GM19351 (cell line): ENCODE data around the gene FNDC11.
"Not testable (repeated sequence)": the region's sequence is repeated elsewhere in the genome, so short reads cannot be mapped to it uniquely, and the experiment has no call there.

Source experiments
- ATAC-seq: cut with Tn5 transposase; IDR thresholded peaks from one replicate; pipeline ENCODE4 v1.9.1; 2021; ENCODE audit warnings: mild to moderate bottlenecking, moderate library complexity; ENCODE audit not compliant: unreplicated experiment

The FNDC11 gene

DNA sequence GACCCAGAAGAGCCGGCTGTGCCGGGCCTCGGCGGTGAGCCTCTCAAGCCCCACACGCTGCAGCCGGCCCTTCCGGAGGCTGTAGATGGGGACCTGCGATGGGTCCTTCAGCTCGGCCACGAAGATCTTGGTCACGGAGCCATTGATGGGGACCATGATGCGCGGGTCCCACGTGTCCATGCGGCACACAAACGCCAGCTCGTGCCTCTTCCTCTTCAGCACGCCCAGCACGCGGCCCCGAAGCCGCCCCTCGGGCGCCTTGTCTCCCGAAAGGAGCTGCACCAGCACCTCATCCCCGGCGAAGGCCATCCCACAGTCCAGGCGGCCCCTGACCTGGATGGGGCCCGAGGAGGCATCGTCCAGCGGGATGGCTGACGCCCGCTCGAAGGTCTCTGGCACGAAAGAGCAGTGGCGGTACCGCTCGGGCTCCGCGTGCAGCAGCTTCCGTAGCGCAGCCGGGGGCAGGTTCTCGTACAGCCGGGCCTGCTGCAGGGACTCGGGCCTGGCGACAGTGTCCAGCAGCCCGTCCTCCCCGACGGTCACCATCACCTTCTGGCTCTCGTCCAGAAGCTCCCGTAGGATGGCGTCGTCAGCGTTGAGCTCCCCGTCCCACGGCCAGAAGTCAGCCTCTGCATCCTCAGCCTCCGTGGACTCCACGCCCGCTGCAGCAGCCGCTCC, 11.2 kb downstream of the FNDC11 start:
- no peak for ATAC-seq

DNA sequence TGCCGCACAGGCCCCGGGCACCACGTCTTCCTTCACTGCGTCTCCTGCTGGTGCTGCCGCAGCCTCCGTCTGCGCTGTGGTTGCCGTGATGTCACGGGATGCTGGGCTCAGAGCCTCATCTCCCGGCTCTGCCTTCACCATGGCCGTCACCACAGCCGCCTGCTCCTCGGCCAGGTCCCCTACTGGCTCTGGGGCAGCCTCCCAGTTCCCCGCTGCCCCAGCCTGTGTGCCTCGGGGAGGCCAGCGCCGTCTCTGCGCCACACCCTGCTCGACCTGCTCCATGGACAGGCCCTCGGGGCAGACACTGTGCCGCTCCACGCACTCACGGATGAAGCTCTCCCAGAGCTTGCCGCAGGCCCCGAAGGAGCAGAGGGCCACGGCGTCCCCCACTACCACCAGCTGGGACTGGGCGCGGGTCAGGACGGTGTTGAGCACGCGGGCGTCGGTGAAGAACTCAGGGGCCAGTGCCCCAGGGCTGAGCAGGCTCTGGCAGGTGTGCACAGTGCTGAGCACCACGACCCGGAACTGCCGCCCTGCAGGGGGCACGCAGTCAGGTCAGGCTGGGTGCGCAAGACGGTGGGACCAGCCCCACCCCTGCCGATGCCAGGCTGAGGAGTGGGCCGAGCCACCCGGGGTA, 11.9 kb downstream of the FNDC11 start:
- no peak for ATAC-seq

DNA sequence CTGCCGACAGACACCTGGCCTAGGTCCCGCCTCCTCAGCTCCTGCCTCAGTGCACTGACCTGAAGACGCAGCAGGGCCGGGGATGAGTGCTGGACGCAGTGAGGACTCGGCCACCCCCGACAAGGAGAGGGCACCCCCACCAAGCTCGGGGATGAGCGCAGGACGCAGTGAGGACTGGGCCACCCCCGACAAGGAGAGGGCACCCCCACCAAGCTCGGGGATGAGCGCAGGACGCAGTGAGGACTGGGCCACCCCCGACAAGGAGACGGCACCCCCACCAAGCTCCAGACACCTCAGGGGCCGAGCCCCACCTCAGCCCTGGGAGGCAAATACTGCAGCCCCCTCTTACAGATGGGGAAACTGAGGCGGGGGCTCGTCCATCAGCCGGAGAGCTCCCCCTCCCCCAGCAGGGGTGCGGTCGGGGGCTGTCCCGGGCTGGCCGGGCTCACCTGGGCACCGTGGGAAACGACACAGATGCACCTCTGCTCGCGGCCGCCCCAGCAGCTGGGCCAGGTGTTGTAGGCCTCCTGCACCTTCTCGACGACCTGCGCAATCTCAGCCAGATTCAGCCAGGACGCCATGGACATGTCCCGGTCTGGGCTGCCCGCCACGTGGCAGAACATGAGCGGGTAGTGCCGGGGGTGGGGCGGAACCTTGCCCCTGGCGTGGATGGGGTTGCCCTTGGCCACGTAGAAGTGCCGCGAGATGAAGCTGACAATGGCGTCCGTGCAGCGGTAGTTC, 12.6 kb downstream of the FNDC11 start:
- ATAC-seq, result no peak

DNA sequence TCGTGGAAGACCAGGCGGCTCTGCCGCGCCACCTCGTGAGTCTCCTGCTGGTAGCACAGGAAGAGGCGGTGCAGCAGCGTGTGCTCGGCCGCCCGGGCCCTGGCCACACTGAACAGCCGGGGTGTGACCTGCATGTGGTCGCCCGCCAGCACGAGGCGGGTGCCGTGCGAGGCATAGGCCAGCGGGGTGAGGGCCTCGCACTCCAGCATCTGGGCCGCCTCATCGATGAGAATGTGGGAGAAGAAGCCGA, 13.1 kb downstream of the FNDC11 start:
- peak; percentile 2 for ATAC-seq

DNA sequence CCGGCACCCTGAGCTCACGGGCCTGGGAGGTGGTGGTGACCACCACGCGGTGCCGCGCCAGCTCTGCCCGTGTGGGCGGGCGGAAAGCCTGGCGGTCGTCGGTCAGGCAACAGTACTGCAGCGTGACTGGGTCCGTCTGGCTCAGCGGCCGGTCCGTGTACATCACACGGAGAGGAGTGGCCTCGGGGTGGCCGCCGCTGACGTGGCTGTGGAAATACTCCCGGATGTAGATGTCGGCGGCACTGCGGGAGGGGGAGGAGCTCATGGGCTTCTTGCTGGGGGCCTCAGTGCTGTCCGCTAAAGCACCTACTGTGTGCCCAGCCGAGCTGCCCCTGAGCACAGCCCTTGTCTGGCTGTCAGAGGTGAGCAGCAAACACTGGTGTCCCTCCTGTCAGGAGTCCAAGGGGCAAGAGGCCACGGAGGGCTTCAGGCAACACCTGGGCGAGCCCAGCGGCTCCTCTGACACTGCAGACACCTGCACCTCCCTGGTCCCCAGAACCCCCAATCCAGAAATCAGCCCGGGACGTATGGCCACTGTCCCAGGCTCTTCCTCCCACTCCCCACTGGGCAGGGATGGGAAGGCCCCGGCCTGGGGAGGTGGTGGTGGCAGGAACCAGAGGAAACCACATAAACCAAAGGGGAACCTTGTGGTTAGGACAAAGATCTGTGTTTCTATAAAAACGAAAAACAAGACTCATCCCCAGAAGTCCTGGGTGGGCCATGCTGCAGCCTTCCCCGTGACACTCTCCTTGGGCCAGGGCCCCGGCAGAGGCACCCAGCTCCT, 13.6 kb downstream of the FNDC11 start:
- peak; percentile 63 for ATAC-seq

DNA sequence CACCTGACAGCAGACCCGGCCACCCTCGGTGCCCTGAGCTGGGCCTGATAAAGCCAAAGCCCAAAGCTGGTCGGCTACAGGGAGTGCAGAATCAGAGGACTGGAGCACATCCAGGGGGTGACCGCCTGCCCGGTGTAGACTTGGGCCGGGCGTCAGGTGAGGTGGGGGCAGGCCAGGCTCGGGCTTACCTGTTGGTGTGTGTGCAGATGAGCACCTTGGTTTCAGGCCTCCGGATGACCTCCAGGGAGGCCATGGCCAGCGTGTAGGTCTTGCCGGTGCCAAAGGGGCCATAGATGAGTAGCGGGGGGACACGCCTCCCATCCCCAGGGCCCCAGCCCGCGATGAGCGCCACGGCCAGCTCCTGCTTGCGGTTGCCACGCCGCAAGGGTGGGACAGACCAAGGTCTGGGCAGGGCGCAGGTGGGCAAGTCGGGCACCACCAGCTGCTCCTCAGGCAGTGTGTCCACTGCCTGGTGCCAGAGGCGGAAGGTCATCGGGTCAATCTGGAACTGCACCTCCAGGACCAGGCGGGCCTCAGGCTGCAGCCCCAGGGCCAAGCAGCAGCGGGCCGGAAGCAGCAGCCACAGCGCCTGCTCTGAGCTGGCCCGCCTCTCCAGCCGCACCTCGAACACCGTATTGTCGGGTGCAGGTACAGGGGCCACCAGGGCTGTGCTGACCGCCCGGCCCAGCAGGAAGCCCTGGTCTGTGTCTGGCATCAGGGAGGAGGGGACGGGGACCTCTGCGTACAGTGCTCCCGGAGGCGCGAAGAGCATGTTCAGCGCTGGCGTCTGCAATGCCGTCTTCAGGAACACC, 14.4 kb downstream of the FNDC11 start:
- ATAC-seq, result no peak

DNA sequence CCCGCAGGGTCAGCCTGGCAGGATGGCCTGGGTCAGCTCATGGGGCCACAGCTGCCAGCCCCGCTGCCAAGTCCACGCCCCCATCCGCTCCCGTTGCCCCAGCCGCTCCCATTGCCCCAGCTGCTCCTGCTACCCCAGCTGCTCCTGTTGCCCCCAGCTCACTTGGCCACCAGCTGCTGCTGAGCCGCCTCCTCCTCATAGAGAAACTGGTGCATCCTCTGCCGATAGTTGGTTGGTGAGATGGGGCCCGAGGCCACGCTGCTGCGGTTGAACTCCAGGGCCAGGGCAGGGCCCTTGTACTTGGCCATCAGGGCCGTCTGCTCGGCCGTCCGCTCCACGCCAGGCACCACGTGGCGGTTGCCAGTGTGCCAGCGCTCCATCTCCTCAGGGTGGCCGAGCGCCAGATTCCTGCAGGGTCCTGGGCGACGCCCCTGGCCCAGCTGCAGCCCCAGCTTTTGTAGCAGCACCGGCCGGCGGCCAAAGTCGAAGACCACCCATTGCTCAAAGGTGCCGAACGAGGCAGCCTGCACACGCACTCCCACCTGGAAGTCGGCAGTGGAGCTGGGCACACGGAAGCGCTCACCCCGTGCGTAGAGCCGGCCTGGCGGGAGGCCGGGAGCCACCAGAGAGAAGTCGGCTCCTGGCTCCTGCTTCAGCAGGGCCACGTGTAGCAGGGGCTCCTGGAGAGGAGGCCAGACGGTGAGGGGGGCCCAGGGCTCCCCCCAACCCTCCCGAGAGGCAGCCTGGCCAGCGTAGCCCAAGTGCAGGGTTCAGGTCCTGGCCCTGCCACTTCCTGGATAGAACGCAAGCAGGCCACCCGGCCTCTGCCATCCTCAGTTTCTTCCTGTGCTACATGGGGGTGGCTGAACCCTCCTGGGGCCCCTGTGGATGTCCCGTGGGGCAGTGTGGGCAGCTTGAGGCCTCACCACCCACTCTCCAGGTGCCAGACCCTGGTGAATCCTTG, 15.3 kb downstream of the FNDC11 start:
- no peak for ATAC-seq

DNA sequence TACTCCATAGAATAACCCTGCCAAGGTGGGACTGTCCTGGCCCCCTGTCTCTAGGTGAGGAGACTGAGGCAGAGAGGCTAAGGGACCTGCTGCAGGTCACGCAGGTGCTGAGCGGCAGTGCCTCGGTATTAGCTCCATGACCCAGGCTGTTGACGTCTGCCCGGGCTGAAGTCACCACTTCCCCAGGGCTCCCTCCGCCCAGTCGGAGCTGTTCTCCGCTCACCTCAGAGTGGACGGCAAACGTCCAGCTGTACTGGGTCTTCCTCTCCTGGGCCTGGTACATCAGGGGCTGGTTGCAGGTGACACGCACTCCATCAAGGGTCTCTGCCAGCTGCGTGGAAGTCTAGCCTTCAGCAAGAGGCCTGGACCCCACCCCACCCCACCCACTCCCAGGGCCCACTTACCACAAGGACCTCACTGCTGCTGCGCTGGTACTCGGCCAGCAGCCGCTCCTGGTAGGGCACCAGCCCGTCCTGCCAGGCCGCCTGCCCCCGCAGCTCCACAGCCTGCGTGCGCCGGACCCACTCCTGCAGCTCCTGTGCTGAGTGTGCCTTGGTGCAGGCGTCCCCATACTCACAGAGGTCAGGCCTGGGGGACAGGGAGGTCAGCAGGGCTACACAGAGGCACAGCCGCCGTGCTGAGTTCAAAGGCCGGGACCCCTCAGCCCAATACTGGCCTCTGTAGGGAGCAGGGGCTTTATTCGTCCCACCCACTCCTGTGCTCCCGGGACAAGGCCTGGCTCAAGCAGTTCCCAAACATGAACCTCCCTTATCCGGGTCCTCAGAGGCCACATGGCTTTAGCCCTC, 16.5 kb downstream of the FNDC11 start:
- no peak for ATAC-seq

DNA sequence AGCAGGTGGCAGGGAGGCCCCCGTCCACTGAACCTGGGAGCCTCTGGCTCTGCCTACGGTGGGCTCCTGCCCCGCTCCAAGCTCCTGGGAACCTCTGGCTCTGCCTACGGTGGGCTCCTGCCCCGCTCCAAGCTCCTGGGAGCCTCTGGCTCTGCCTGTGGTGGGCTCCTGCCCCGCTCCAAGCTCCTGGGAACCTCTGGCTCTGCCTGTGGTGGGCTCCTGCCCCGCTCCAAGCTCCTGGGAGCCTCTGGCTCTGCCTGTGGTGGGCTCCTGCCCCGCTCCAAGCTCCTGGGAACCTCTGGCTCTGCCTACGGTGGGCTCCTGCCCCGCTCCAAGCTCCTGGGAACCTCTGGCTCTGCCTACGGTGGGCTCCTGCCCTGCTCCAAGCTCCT, 17.1 kb downstream of the FNDC11 start:
- ATAC-seq, result not testable (repeated sequence)

DNA sequence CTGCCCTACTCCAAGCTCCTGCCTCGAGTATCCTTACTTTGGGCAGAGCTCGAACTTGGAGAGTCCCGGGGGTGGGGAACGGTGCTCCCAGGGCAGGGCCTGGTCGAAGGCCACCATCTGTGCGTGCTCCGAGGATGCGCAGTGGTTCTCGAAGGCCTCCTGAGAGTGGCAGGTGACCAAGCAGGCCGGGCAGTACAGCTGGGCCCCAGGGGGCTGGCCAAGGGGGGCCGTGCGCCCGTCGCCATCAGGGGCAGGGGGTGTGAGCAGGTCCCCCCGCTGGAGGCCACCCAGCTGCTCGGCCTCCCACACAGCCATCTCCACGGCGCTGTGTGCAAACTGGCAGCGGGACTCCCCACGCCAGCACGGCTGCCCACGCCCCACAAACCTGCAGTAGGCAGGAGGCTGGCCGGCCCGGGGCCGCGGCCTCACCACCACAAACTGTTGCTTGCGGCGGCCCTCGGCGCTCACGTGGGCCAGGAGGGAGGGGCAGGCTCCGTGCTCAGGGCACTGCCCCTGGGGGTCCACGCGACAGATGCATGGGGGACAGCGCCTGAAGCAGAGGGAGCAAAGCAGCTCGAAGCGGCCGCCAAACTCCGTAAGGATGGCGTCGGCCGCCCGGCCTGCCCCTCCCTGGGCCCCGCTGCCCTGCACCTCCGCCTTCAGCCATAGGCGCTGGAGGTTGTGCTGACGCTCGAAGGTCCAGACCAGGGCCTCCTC, 18.3 kb downstream of the FNDC11 start:
- no peak for ATAC-seq

DNA sequence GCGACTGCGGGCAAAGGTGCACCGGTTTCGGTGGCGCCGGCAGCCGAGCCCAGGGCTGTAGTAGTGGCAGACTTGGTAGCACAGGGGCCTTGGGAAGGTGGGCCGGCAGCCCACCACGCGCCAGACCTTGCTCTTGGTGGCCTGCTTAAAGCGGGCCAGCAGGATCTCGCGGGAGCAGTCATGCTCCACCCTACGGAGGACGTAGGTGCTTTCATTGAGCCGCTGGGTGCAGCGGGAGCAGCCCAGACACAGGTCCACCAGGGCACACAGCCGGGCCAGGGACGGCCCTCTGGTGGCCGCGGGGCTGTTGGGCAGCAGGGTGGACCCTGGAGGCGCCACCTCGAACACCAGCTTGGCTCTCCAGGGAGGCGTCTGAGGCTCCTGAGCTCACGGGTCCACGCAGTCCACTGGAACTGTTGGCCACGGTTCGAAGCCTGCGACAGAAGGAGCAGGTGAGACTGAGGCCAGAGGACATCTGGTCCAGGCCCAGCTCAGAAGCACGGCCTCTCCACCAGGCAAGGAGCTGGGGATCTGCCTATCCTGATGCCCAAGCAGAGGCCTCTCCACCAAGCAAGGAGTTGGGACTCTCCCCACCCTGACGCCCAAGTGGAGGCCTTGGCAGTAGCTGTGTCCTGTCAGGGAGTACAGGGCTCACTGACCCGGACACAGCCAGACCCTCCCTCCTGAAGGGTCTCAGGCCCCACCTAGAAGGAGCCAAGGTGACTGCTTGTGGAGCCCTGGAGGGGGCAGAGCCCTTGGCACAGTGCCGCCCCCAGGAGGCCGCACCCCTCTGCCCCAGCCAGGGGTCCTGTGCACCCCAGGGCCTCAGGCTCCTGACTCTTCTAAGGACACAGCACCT, 19.1 kb downstream of the FNDC11 start:
- ATAC-seq, result no peak

DNA sequence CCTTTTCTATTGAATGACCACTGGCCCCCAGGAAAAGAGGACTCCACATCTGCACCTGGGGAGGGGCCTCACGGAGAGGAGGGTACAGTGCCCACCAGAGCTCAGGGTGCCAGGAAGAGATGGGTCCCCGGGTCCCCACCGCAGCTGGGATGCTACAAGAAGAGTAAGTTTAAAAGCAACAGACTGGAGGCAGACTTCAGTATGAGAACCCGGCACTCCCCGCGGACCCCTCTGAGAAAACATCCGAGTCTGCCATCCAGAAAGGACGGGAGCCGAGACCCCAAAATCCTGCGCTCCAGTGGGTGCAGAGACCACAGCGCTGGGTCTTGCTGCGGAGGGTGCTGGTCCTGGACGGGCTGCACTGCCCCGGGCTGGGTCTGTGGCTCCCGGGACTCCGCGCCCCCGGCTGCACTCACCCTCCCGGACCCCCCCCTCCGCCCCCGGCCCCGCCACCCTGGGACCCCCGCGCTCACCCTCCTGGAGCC, 19.7 kb downstream of the FNDC11 start:
- no peak for ATAC-seq

DNA sequence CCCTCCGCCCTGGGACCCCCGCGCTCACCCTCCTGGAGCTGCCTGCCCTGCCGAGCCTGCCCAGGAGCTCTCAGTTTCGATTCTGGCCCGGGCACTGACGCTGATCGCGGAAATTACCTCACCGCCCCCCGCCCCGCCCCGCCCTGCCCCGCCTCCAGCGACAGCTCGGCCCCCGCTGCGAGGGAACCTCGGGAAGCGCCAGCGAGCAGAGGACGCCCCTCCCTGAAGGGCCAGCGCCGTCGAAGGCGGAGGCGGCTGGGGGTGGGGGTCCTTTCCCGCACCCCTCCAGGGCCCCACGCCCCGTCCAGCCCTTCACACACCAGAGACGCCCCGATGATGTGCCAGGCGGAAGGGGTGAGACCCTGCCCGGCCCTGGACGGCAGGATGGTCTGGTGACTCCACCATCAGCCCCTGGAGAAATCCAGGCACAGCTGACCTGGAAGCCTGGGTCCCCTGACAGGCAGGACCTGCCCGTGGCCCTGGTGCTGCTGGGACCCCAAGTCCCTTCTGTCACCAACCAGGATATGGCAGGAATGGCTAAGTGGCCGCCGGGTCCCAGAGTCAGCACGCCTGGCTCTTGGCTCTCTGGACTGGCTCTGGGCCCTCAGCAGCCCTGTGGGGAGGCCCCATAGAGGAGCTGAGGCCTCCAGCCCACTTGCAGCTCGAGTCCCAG, 20.3 kb downstream of the FNDC11 start, which contains the start of gene HELZ2:
Gene HELZ2, minus strand, starts transcription at position 84 of the 673 bp plus-strand sequence. CDS start 1,854 bp downstream, outside the sequence.
- no peak for ATAC-seq

DNA sequence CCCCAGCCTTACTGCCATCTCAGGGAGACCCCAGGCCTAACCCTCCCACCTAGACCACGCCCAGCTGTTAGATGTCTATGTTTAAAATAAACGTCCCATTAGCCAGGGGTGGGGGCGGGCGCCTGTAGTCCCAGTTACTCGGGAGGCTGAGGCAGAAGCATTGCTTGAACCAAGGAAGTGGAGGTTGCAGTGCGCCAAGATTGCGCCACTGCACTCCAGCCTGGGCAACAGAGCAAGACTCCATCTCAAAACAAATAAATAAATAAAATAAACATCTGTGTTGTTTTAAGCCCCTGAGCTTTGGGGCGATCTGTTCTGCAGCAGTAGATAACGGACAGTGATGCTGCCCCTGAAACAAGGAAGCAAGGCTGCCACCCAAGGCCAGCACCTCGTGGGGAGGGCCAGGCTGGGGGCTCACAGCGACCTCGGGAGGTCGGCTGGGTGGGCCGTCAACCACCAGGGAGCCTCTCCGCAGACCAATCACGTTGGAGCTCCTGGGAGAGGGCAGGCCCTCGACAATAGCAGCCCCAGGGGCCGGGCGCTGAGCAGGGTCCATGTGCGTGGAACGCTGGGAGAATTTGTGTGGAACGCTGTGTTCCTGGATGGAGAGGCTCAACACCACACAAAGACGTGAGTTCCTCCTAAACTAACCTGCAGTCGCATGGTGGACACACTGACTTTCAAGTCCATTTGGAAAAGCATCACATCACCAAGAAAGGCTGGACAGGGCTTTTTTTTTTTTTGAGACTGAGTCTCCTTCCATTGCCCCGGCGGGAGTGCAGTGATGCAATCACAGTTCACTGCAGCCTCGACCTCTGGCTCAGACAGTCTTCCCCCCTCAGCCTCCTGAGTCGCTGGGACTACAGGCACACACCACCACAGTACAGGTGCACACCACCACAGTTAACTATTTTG, 21.1 kb downstream of the FNDC11 start:
- no peak for ATAC-seq

DNA sequence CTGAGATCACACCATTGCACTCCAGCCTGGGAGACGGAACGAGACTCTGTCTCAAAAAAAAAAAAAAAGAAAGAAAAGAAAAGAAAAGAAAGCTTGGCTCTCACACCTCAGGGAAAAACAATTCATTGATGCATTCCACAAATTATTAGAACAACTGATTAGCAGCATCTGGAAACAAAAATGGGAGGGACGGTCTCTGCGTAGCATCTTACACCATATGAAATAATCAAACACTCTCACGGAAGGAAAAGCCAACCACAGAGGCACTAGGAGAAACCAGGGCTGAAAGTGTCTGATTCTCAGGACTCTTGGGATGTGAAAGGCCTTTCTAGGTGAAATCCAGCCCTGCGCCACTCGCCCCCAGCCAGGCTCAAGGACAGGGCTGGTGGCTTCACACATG, 22.4 kb downstream of the FNDC11 start:
- no peak for ATAC-seq
